Fibroblast of gingiva (primary cell): ENCODE results near the gene MPDU1.
A peak's percentile ranks its signal among the peaks of the same experiment; 100 is the strongest.
"Not testable (repeated sequence)": the region's sequence is repeated elsewhere in the genome, so short reads cannot be mapped to it uniquely, and the experiment has no call there.

Experiments
- DNase-seq: peaks from one replicate; pipeline ENCODE4 v3.0.0-alpha.2; 2011; ENCODE audit warnings: low read depth

The MPDU1 gene

DNA sequence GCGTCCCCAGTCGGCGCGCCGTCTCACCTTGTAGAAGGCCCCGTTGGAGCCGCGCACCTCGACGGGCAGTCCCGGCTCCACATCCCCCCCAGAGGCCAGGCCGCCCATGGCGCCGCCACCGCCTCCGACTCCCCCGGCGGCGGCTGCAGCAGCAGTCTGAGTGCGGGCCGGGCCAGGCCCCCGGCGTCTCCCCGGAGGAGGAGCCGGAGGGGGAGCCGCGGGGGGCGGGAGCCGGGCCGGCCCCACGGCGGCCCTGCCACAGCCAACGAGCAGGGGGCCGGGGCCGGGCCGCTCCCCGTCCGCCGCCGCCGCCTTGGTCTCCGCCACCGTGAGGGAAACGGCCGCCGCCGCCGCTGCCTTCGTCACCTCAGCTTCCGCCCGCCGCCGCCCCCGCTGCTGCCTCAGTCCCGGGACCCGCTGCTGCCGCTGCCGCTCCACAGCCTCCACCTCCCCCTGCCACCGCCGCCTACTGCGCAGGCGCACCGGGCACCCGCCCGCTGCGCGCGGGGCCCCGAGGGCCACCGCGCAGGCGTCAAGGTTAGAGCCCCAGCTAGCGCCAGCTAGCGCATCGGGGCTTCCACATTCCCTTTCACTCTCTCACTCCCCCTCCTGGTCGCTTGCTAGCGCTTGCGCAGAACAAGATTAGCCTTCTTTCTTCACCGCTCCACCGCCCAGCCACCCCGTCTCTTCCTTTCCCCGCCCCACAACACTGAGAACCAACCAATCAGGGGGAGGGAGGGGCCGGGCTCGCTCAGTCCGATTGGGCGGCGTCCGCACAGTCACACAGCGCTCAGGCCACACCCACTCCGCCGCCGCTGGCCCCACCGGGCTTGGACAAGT lies 31.0 kb downstream of the MPDU1 start, which contains the start of gene FXR2:
Gene FXR2 (minus strand): TSS at position 473 of the 840 bp plus-strand sequence. CDS start 365 bp downstream, at position 108.
- peak; percentile 100 for DNase-seq

DNA sequence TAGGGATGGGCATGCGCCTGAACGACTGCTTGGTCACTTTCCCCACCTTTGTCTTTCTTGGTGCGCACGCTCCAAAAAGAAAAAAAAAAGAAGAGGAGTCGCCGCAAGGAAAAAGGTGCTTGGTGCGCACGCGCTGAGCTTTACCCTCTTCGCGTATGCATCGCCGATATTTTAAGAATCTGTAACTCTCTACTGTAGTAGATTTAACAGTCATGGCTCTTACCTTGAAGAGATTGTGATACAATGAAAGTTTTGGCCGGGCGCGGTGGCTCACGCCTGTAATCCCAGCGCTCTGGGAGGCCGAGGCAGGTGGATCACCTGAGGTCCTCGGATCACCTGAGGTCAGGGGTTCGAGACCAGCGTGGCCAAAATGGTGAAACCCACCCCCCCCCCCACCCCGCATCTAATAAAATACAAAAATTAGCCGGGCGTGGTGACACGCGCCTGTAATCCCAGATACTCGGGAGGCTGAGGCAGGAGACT lies 31.7 kb downstream of the MPDU1 start:
- DNase-seq: no peak

DNA sequence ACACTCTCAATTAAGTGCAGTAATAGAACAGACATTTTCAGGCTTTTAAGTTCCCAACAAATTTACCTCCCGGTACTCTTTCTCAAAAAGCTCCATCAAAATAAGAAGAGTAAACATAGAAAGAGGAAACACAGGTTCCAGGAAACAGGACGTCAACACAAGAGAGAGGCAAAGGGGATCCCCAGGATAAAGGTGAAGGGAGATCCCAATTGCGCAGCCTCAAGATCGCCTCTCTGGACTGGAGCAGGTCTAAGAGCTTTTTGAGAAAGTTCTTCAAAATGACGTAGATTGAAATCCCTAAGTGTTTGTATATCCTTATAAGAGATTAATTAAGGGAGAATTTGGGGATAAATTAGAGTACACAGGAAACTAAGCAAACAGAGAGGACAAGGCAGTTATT lies 35.0 kb downstream of the MPDU1 start:
- DNase-seq: no peak

DNA sequence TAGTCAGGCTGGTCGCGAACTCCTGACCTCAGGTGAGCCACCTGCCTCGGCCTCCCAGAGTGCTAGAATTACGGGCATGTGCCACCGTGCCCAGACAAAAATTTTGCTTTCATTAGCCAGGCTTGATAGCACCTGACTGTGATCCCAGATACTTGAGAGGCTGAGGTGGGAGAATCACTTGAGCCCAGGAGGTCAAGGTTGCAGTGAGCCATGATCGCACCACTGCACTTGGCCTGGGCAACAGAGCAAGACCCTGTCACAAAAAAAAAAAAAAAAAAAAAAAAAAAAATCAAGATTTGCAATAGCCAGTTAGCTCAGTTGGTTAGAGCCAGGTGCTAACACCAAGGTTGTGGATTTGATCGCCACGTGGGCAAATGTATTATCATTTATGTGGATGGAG lies 37.2 kb downstream of the MPDU1 start:
- no peak for DNase-seq

DNA sequence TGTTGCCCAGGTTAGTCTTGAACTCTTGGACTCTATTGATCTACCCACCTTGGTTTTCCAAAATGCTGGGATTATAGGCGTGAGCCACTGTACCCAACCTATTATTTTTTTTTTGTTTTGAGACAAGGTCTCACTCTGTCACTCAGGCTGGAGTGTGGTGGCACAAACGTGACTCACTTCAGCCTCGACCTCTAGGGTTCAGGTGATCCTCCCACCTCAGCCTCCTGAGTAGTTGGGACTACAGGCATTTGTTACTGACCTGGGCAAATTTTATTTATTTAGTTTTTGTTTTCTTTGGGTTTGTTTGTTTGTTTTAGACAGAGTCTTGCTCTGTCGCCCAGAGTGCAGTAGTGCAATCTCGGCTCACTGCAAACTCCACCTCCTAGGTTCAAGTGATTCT lies 40.0 kb downstream of the MPDU1 start:
- no peak for DNase-seq

DNA sequence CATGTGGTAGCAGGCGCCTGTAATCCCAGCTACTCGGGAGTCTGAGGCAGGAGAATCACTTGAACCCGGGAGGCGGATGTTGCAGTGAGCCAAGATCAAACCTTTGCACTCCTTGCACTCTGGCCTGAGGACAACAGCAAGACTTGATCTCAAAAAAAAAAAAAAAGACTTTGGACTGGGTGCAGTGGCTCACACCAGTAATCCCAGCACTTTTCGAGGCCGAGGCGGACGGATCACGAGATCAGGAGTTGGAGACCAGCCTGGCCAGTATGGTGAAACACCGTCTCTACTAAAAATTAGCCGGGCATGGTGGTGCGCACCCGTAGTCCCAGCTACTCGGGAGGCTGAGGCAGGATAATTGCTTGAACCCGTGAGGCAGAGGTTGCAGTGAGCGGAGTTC lies 42.1 kb downstream of the MPDU1 start:
- not testable (repeated sequence) for DNase-seq

DNA sequence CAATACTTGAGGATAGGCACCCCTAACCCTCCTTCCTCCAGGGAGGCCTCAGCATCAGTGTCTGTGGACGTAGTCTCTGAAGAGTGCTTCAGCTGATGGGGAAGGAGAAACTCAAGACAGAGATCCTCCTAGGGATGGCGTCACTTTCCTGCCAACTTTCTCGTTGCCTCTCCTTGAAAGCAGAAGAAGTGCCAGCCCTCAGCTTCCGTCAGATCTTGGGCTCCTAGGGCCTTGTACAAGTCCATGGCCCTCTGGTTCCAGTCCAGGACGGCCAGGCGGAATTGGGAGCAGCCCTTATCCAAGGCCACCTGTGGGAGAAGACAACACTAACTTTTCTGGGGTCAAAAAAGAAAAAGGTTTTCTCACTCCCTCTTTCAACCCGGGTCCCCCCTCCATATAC lies 42.7 kb downstream of the MPDU1 start:
- DNase-seq: no peak

DNA sequence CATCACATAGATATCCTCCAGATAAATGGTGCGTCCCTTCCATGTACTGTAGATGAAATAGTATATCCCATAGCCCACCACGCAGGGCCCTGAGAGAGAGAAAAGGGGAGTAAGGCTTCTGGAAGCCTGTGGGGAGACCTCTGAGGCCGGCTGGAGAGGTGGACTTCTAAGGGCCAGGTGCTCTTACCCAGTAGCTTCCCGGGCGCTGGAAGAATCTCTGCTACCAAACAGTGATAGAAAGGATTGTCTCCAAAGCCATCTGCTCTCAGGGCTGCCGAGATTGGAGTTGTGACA lies 43.3 kb downstream of the MPDU1 start:
- no peak for DNase-seq

DNA sequence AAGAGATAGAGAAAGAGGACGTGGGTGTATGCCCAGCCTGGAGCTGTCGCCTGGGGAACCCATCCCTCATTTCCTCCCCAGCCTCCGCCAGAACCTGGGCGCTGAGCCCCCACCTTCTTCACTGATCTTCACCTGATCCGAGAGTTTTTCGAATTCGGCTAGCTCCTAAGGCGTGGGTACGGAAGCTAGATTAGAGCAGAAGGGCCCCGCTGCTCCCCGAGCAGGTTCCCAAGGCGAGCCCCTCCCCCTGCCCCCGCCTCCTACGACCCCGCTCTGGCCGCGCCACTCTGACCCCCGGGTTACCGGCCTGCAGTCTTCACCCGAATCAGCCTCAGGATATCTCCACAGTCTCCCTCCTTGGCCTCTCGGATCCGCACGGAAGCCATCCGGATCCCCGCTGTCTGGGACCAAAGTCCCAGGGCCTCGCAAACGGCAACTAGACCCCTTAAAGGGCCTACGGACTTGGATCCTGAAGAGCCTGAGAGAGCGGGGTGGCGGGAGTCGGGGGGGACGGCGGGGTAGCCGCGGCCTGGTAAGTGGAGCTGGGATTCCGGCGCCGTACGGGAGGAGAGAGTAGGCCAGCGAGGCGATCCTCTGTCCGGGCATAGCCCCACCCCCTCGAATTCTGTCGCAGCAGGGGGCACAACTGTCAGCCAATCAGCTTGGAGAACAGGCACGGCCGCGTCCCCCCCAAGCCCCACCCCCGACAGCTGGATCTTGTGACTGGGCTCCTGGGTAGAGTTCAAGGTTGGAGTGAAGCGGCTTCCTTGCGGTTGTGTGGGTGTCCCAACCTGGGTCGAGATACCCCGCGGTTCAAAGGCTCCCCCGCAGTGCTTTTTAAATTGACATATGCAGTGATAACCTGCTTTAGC lies 43.8 kb downstream of the MPDU1 start, which contains the start of gene SAT2:
Gene SAT2 (minus strand): TSS at position 572 of the 872 bp plus-strand sequence. CDS start 186 bp downstream, at position 386.
- peak; percentile 95 for DNase-seq

DNA sequence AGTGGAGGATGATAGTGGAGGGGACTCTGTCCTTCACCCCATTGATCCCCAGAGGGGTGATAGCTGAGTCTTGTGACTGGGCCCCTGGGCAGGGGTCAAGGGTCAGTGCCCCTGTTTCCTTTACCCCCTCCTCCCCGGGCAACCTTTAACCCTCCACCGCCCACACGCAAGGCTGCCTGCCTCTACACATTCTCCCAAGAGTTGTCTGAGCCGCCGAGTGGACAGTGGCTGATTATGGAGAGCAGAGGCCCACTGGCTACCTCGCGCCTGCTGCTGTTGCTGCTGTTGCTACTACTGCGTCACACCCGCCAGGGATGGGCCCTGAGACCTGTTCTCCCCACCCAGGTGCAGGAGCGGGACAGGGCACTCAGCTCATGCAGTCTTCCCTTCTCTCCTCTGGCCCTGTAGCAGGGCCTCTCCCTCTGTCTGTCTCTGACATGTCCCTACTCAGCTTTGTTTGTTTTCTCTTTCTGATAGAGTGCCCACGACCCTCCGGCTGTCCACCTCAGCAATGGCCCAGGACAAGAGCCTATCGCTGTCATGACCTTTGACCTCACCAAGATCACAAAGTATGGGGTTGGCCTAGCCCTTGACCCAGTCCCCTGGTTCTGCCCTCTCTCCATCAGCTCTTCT lies 46.4 kb downstream of the MPDU1 start, which contains the start of gene SHBG:
Gene SHBG (plus strand): TSS at position 197 of the 633 bp plus-strand sequence. CDS start 38 bp downstream, at position 235.
- no peak for DNase-seq

DNA sequence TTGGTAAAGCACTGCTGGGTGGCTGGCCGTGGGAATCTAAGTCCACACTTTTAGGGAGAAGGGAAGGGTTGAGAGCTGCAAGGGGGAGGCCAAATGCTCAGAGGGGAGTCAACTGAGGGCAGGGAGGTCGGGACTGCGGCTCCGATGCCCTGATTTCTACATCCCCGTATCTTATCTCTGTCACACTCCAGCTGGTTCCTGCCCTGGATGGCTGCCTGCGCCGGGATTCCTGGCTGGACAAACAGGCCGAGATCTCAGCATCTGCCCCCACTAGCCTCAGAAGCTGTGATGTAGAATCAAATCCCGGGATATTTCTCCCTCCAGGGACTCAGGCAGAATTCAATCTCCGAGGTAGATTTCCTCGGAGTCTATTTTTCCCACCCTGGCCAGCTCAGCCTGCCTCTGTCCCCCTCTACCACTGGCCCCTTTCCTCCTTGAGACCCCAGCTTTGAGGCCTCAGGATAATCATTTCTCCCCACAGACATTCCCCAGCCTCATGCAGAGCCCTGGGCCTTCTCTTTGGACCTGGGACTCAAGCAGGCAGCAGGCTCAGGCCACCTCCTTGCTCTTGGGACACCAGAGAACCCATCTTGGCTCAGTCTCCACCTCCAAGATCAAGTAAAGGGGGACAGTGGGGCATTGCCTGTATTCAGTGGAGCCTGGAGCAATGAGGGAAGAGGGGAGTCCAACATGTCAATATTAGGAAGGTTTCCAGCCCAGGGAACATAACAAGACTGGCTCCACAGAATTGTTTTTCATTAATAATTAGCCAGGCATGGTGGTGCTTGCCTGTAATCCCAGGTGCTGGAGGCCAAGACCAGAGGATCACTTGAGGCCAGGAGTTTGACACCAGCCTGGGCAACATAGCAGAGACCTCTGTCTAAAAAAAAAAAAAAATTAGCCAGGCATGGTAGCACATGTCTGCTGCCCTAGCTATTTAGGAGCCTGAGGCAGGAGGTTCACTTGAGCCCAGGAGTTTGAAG lies 48.0 kb downstream of the MPDU1 start:
- DNase-seq: no peak

DNA sequence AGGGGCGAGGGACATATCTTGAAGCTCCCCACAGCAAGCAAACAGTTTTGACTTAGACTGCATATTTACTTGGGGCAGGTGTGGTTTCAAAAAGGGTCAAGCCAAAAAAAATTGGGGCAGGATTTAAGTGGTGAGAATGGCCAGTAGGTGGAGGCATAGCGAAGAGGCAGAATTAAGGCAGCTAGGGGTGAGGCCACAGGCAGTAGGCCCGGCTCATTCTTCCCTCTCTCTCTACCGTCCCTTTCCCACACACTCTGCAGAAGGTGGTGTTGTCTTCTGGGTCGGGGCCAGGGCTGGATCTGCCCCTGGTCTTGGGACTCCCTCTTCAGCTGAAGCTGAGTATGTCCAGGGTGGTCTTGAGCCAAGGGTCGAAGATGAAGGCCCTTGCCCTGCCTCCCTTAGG lies 48.8 kb downstream of the MPDU1 start:
- DNase-seq: peak; percentile 44

DNA sequence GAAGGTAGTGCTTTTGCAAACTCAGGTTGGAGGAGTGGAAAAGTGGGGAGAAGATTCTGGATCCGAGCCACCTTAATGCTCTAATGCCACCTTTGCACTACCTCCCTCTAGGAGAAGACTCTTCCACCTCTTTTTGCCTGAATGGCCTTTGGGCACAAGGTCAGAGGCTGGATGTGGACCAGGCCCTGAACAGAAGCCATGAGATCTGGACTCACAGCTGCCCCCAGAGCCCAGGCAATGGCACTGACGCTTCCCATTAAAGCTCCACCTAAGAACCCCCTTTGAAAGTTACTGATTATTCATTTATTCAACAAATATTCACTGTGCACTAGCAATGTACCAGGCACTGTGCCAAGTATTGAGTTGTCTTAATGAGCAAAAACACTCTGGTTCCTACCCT lies 49.4 kb downstream of the MPDU1 start:
- no peak for DNase-seq

DNA sequence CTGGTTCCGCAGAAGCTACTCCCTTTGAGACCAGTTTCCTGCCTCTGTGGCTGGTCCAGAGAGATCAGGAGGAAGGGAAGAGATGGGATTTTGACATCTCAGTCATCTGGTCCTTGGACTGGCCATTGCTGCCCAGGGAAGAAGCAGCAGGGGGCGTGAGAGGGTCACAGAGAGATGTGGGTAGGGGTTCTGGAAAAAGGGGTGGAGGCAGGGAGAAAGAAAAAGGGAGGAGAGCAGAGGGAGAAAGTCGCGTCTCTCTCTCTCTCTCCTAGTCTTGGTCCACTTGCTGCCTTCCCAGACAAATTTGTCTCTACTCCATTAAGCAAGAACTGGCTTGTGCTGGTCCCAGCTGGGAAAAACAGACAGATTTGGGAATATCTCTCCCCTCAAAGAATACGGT lies 50.7 kb downstream of the MPDU1 start:
- DNase-seq: no peak

DNA sequence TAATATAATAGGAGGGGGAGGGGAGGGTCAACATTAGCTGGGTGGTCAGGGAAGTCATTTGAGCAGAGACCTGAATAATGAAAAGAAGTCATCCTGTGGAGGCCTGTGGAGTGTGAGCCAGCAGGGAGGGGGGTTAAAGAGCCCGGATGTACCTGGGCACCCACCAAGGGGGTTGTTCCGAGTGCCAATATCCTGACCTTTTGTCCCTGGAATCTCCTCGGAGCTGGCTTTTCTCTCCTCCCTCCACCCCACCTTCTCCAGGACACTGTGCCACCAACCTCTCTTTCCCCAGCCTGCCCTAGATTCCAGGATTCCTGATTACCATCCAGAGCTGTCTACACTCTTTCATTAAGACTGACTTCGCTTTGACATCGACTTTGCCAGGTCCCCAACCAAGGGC lies 52.5 kb downstream of the MPDU1 start:
- no peak for DNase-seq
